Neural progenitor cell (in vitro differentiated cells): ENCODE measurements around the gene IGFBP7. TPM values are rescaled to one million over a fixed set of nuclear protein-coding genes. Genes with fewer than 3 reads are reported as not detected.

Source experiments
- DNase-seq: peaks from one replicate; pipeline ENCODE4 v3.0.0-alpha.2; 2016; ENCODE audit warnings: low spot score
- H2AFZ ChIP-seq: fragments of 200-600 bp; sonication (generic); replicated peaks from 2 replicates; pipeline ENCODE4 v1.6.1; 2016; ENCODE audit warnings: antibody characterized with exemption
- H3F3A ChIP-seq: fragments of 200-600 bp; sonication (generic); 2 replicates; pipeline ENCODE4 v1.6.1; 2016; ENCODE audit warnings: antibody characterized with exemption, low read depth
- H3K27ac ChIP-seq: fragments of 200-600 bp; sonication (generic); 2 replicates; pipeline ENCODE4 v1.5.1; 2016; ENCODE audit warnings: mild to moderate bottlenecking
- H3K27me3 ChIP-seq: fragments of 200-600 bp; sonication (generic); 2 replicates; pipeline ENCODE4 v1.6.1; 2016; ENCODE audit warnings: mild to moderate bottlenecking, moderate library complexity
- H3K36me3 ChIP-seq: fragments of 200-600 bp; sonication (generic); 2 replicates; pipeline ENCODE4 v1.5.1; 2016
- H3K4me1 ChIP-seq: fragments of 200-600 bp; sonication (generic); 2 replicates; pipeline ENCODE4 v1.6.1; 2016; ENCODE audit warnings: mixed run types
- H3K4me2 ChIP-seq: fragments of 200-600 bp; sonication (generic); 2 replicates; pipeline ENCODE4 v1.6.1; 2016
- H3K4me3 ChIP-seq: fragments of 200-600 bp; sonication (generic); 2 replicates; pipeline ENCODE4 v1.5.1; 2016
- H3K79me2 ChIP-seq: fragments of 200-600 bp; sonication (generic); 2 replicates; pipeline ENCODE4 v1.6.1; 2016; ENCODE audit warnings: low read depth
- H3K9ac ChIP-seq: fragments of 200-600 bp; sonication (generic); 2 replicates; pipeline ENCODE4 v1.6.1; 2016
- H3K9me3 ChIP-seq: fragments of 200-600 bp; sonication (generic); 2 replicates; pipeline ENCODE4 v1.5.1; 2016; ENCODE audit warnings: low read depth
- H4K20me1 ChIP-seq: fragments of 200-600 bp; sonication (generic); 2 replicates; pipeline ENCODE4 v1.6.1; 2016; ENCODE audit warnings: low read depth
- H3K27ac Mint-ChIP-seq: 3 replicates; pipeline ENCODE4 v1.8.0; 2021; ENCODE audit warnings: mixed read lengths
- H3K27me3 Mint-ChIP-seq: 2 replicates; pipeline ENCODE4 v1.8.0; 2022; ENCODE audit warnings: low read depth, mild to moderate bottlenecking, inconsistent platforms, moderate library complexity, mixed read lengths; ENCODE audit not compliant: insufficient read depth
- H3K36me3 Mint-ChIP-seq: 3 replicates; pipeline ENCODE4 v1.8.0; 2021; ENCODE audit warnings: mixed read lengths
- H3K4me1 Mint-ChIP-seq: 3 replicates; pipeline ENCODE4 v1.8.0; 2021; ENCODE audit warnings: mixed read lengths
- H3K4me3 Mint-ChIP-seq: 3 replicates; pipeline ENCODE4 v1.8.0; 2021; ENCODE audit warnings: mild to moderate bottlenecking, moderate library complexity, mixed read lengths
- H3K9me3 Mint-ChIP-seq: 3 replicates; pipeline ENCODE4 v1.8.0; 2020; ENCODE audit warnings: mixed read lengths
- EZH2 ChIP-seq: fragments of 200-600 bp; sonication (generic); IDR thresholded peaks from 2 replicates; pipeline ENCODE4 v1.6.1; 2017; ENCODE audit warnings: antibody characterized with exemption, mild to moderate bottlenecking, moderate library complexity
- EZH2phosphoT487 ChIP-seq: fragments of 200-600 bp; sonication (generic); IDR thresholded peaks from 2 replicates; pipeline ENCODE4 v1.6.1; 2017; ENCODE audit warnings: antibody characterized with exemption
- total RNA-seq: library from RNA; depleted of rRNA; stranded (reverse); fragments of >200 nt; gene quantifications from 2 replicates; pipeline ENCODE4 v1.2.3, GENCODE V29; 2015; ENCODE audit warnings: low replicate concordance
- TF ChIP-seq, protein P1 (sequence below): fragments of 200-600 bp; sonication (generic); IDR thresholded peaks from 2 replicates; pipeline ENCODE4 v1.5.1; 2017; ENCODE audit warnings: antibody characterized with exemption, mild to moderate bottlenecking

IGFBP7 gene
- total RNA-seq, 1 donor from 2014 or later, result 0.86 TPM

DNA sequence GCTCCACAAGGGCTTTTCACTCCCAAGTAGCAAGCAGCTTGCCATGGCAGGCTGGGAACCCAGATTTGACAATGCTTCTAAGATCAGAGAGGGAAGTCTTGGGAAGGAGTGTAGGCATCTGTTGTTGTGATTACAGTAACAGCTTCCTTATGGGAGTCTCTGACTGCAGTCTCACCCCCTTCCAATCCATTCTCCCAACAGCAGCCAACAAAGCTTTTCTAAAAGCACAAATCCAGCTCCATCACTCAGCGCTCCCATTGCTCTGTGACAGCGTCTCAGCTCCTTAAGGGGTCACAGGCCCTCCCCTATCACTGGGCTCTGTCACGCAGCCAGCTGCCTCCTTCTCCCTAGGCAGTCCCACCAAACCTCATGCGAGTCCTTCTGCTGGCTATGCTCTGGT is 7.1 kb downstream of the IGFBP7 start:
- Mint-ChIP-seq H3K4me3 (no peak overlapping the region), H3K4me1 (peaks cover 46% of the 10 kb centered on the region), H3K27me3 (peaks cover 8% of the 10 kb centered on the region), H3K27ac (peak overlapping the region; percentile 75), H3K36me3 (no peaks in the 10 kb centered on the region), H3K9me3 (peaks cover 2% of the 10 kb centered on the region)
- DNase-seq, result no peak
- Histone ChIP-seq H3K9me3 (no peaks in the 10 kb centered on the region), H3K27me3 (peaks cover 15% of the 10 kb centered on the region), H3K4me2 (no peak overlapping the region), H3K36me3 (no peaks in the 10 kb centered on the region), H3F3A (no peaks in the 10 kb centered on the region), H2AFZ (no peak overlapping the region), H4K20me1 (no peaks in the 10 kb centered on the region), H3K9ac (no peak overlapping the region), H3K27ac (no peak overlapping the region), H3K79me2 (no peaks in the 10 kb centered on the region), H3K4me1 (peaks cover 16% of the 10 kb centered on the region), H3K4me3 (no peak overlapping the region)
- TF ChIP-seq, protein P1, sequence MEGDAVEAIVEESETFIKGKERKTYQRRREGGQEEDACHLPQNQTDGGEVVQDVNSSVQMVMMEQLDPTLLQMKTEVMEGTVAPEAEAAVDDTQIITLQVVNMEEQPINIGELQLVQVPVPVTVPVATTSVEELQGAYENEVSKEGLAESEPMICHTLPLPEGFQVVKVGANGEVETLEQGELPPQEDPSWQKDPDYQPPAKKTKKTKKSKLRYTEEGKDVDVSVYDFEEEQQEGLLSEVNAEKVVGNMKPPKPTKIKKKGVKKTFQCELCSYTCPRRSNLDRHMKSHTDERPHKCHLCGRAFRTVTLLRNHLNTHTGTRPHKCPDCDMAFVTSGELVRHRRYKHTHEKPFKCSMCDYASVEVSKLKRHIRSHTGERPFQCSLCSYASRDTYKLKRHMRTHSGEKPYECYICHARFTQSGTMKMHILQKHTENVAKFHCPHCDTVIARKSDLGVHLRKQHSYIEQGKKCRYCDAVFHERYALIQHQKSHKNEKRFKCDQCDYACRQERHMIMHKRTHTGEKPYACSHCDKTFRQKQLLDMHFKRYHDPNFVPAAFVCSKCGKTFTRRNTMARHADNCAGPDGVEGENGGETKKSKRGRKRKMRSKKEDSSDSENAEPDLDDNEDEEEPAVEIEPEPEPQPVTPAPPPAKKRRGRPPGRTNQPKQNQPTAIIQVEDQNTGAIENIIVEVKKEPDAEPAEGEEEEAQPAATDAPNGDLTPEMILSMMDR, result no peak
- TF ChIP-seq EZH2 (no peak), EZH2phosphoT487 (no peak)

DNA sequence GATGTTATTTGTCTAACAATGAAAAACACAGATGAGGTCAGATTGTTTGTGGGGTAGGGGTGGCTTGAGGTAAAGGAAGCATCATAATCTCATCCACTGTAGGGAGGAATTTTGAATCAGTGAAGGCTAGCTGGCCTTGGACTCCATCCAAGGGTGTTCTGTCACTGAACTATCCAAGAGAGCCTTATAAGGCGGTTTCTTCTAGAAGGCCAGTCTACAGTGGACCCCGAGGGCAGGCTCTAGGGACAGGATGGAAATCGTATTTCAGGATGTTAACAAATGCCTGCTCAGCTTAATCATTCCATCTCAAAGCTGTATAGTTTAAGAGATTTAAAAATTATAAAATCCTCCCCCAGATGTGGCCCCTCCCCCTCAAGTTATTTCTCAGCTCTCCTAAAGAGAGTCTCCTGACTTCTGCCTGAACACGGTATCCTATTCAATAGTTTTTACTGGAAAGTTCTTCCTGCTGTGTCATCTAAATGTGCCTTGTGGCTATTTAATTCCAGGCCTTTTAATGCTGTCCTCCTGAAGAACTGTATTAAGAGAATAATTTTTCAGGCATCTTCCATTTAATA is 8.0 kb downstream of the IGFBP7 start:
- H3K27me3 Mint-ChIP-seq, result peaks cover 10% of the 10 kb centered on the region
- H3K27ac ChIP-seq, result no peak overlapping the region
- no peaks in the 10 kb centered on the region for H3K36me3 Mint-ChIP-seq
- no peak for DNase-seq
- no peak overlapping the region for H3K4me3 ChIP-seq
- no peaks in the 10 kb centered on the region for H4K20me1 ChIP-seq
- no peak for TF ChIP-seq EZH2
- TF ChIP-seq EZH2phosphoT487, result no peak
- TF ChIP-seq, protein P1, result no peak
- H3K4me3 Mint-ChIP-seq, result no peak overlapping the region
- H3K9ac ChIP-seq, result no peak overlapping the region
- H3K4me1 ChIP-seq, result peaks cover 16% of the 10 kb centered on the region
- H3K4me1 Mint-ChIP-seq, result peaks cover 55% of the 10 kb centered on the region
- H3K9me3 ChIP-seq, result no peaks in the 10 kb centered on the region
- peaks cover 6% of the 10 kb centered on the region for H3K27me3 ChIP-seq
- no peaks in the 10 kb centered on the region for H3K79me2 ChIP-seq
- H3F3A ChIP-seq, result no peaks in the 10 kb centered on the region
- no peak overlapping the region for H2AFZ ChIP-seq
- no peaks in the 10 kb centered on the region for H3K36me3 ChIP-seq
- H3K9me3 Mint-ChIP-seq, result peaks cover 2% of the 10 kb centered on the region
- H3K4me2 ChIP-seq, result no peak overlapping the region
- H3K27ac Mint-ChIP-seq, result peak overlapping the region; percentile 47

DNA sequence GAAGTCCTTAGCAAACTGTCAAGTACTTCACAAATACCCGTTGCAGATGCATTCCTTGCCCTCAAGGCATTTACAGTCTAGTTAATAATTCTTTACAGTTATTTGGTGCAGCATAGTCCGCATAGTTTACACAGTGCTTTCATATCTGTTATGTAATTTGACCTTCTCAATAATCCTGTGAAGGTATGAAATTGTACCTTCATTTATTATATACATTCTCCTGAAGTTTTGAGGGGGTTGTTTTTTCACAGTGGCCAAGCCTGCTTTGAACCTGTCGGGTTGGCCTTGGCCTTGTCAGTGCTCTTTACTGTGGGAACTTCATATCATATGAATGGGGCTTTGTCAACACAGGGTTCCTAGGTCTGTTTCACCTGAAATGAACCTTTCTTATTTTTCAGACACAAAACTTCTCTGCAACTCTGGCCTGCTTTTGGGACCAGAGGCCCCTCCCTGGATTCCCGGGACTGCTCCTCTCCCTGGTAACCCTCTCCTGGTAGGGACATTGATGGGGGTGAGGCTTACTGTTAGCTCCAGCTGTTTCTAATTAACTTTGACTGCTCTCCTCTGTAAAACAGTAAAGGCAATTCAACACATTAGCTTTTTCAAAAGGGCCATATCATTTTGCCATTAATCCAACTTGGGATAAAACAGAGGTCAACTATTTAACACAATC is 9.1 kb downstream of the IGFBP7 start:
- H3K27me3 Mint-ChIP-seq, result peaks cover 7% of the 10 kb centered on the region
- Histone ChIP-seq H3K27me3 (no peaks in the 10 kb centered on the region), H3K9me3 (no peaks in the 10 kb centered on the region), H3K36me3 (no peaks in the 10 kb centered on the region), H3K27ac (no peak overlapping the region), H3K4me1 (peaks cover 16% of the 10 kb centered on the region), H3K4me3 (no peak overlapping the region), H2AFZ (no peak overlapping the region), H4K20me1 (no peaks in the 10 kb centered on the region), H3K79me2 (no peaks in the 10 kb centered on the region), H3F3A (no peaks in the 10 kb centered on the region), H3K9ac (no peak overlapping the region), H3K4me2 (no peak overlapping the region)
- H3K36me3 Mint-ChIP-seq, result no peaks in the 10 kb centered on the region
- DNase-seq, result no peak
- H3K27ac Mint-ChIP-seq, result peak overlapping the region; percentile 64
- TF ChIP-seq, protein P1, result no peak
- no peak for TF ChIP-seq EZH2phosphoT487
- no peak for TF ChIP-seq EZH2
- H3K9me3 Mint-ChIP-seq, result no peaks in the 10 kb centered on the region
- no peak overlapping the region for H3K4me3 Mint-ChIP-seq
- peaks cover 58% of the 10 kb centered on the region for H3K4me1 Mint-ChIP-seq
